Keratinocyte (primary cell): Measurements from ENCODE around the gene ATP11B.

Source experiments
- EZH2 ChIP-seq: IDR thresholded peaks from one replicate; pipeline ENCODE4 v1.6.1; 2012; ENCODE audit warnings: inconsistent platforms, mild to moderate bottlenecking, low read length, moderate library complexity
- TF ChIP-seq, protein P1 (sequence below), 3 experiments: IDR thresholded peaks in 1 of 3; conservative IDR thresholded peaks in 1 of 3; optimal IDR thresholded peaks in 1 of 3; 2 replicates in 2 of 3; 3 replicates in 1 of 3; pipeline versions ENCODE3 to v1.5.1; 2011; ENCODE audit warnings: low read length in 3 of 3, mild to moderate bottlenecking in 3 of 3, moderate library complexity in 2 of 3, control low read depth in 1 of 3, inconsistent platforms in 1 of 3; ENCODE audit not compliant: insufficient read depth in 2 of 3; ENCODE audit errors: extremely low read depth in 1 of 3

DNA sequence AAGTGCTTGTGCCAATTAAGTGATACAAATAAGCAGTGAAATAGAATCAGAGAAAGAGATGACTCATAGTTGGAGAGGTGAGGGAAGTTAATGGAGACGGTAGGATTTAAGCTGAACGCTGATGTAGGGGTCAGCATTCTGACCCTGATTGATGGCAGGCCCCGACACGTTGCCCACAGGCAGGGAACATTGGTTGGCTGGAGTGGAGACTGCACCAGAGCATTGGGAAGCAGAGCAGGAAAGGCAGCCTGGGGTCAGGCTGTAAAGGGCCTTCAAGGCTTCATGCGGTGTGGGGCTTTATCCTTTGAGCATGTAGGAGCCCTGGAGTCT is 118.4 kb downstream of the ATP11B start:
- TF ChIP-seq, protein P1, sequence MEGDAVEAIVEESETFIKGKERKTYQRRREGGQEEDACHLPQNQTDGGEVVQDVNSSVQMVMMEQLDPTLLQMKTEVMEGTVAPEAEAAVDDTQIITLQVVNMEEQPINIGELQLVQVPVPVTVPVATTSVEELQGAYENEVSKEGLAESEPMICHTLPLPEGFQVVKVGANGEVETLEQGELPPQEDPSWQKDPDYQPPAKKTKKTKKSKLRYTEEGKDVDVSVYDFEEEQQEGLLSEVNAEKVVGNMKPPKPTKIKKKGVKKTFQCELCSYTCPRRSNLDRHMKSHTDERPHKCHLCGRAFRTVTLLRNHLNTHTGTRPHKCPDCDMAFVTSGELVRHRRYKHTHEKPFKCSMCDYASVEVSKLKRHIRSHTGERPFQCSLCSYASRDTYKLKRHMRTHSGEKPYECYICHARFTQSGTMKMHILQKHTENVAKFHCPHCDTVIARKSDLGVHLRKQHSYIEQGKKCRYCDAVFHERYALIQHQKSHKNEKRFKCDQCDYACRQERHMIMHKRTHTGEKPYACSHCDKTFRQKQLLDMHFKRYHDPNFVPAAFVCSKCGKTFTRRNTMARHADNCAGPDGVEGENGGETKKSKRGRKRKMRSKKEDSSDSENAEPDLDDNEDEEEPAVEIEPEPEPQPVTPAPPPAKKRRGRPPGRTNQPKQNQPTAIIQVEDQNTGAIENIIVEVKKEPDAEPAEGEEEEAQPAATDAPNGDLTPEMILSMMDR (optimal IDR thresholded peaks at IDR 0.05 in 1 of 3, IDR thresholded peaks at IDR 0.05 in 1 of 3, conservative IDR thresholded peaks at IDR 0.05 in 1 of 3; ENCODE audit: extremely low read depth in 1 of 3, insufficient read depth in 2 of 3, low read length in 3 of 3) = no peak
- no peak for TF ChIP-seq EZH2
